Occipital lobe (tissue), 2 donors: Measurements from ENCODE around the gene ACAD9. TPM values are rescaled to one million over a fixed set of nuclear protein-coding genes. Genes with fewer than 3 reads are reported as not detected.
"Not testable (repeated sequence)": the region's sequence is repeated elsewhere in the genome, so short reads cannot be mapped to it uniquely, and the experiment has no call there.

Source experiments
- DNase-seq: peaks from one replicate; lab custom pipeline; 2025; lab: John Stamatoyannopoulos, UW
- total RNA-seq: library from RNA; depleted of rRNA; stranded (reverse); fragments of >200 nt; gene quantifications from one replicate; pipeline ENCODE4 v1.2.3, GENCODE V29; 2014

ACAD9 gene
- 27.6 TPM for total RNA-seq

GRCh38 chr3:128879125-128879969 lies at the start of gene ACAD9:
TSS of gene ACAD9 (plus strand) at chr3:128879620. CDS start at chr3:128879692, 72 bp downstream.
- peak; percentile 95 for DNase-seq

- DNase-seq = not testable (repeated sequence)
These were observed 49.3 kb upstream of the ACAD9 start for GRCh38 chr3:128829925-128830625.

GRCh38 chr3:128830762-128831161 lies 48.7 kb upstream of the ACAD9 start:
- not testable (repeated sequence) for DNase-seq

- not testable (repeated sequence) for DNase-seq
These were observed 46.4 kb upstream of the ACAD9 start for GRCh38 chr3:128832979-128833378.

GRCh38 chr3:128835096-128835495 lies 44.3 kb upstream of the ACAD9 start:
- no peak for DNase-seq

- DNase-seq = no peak
These were observed 37.2 kb upstream of the ACAD9 start for GRCh38 chr3:128841926-128842920.

GRCh38 chr3:128844502-128844901 lies 34.9 kb upstream of the ACAD9 start:
- no peak for DNase-seq

- DNase-seq = no peak
These were observed 34.2 kb upstream of the ACAD9 start for GRCh38 chr3:128845119-128845777.

GRCh38 chr3:128845778-128846485 lies 33.5 kb upstream of the ACAD9 start:
- DNase-seq = peak; percentile 73

GRCh38 chr3:128846486-128846891 lies 32.9 kb upstream of the ACAD9 start:
- no peak for DNase-seq

GRCh38 chr3:128847666-128848370 lies 31.6 kb upstream of the ACAD9 start:
- DNase-seq = no peak

GRCh38 chr3:128848936-128849335 lies 30.5 kb upstream of the ACAD9 start:
- DNase-seq = no peak

- DNase-seq = no peak
These were observed 29.4 kb upstream of the ACAD9 start for GRCh38 chr3:128849911-128850455.

GRCh38 chr3:128850544-128850943 lies 28.9 kb upstream of the ACAD9 start:
- no peak for DNase-seq

GRCh38 chr3:128851601-128852000 lies 27.8 kb upstream of the ACAD9 start:
- no peak for DNase-seq

- DNase-seq = no peak
These were observed 25.6 kb upstream of the ACAD9 start for GRCh38 chr3:128853826-128854225.

GRCh38 chr3:128854475-128854874 lies 24.9 kb upstream of the ACAD9 start:
- no peak for DNase-seq

- no peak for DNase-seq
These were observed 23.9 kb upstream of the ACAD9 start for GRCh38 chr3:128855569-128855968.

GRCh38 chr3:128858167-128858566 lies 21.3 kb upstream of the ACAD9 start:
- no peak for DNase-seq
